ENCODE measurements around the gene KRT82.

DNA sequence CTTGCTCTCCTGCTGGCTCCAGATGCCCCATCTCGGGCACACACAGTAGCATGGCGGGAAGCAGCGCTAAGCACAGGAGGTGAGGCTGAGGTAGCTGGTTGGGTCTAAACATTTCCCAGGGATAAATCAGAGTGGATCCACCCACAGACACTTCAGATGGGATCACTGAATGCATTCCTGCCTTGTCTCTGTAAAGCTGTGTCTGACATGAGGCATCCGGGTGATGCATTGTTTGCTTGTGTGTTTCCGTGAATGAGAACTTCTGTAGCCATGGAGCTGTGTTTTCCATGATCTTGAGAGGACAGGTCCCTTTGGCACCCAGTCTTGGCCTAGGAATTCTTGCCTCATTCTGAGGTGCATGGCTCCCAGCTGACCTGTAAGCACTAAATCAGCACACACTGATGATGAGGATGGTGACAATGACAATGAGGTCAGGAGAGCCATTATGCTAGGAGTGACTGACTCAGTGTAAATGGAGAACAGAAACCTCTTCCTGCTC, 34.7 kb upstream of the KRT82 start:
- TF ChIP-seq POLR2AphosphoS5 (IDR thresholded peaks at IDR 0.05; ENCODE audit: low read depth, low read length) = no peak
- TF ChIP-seq, protein P1, sequence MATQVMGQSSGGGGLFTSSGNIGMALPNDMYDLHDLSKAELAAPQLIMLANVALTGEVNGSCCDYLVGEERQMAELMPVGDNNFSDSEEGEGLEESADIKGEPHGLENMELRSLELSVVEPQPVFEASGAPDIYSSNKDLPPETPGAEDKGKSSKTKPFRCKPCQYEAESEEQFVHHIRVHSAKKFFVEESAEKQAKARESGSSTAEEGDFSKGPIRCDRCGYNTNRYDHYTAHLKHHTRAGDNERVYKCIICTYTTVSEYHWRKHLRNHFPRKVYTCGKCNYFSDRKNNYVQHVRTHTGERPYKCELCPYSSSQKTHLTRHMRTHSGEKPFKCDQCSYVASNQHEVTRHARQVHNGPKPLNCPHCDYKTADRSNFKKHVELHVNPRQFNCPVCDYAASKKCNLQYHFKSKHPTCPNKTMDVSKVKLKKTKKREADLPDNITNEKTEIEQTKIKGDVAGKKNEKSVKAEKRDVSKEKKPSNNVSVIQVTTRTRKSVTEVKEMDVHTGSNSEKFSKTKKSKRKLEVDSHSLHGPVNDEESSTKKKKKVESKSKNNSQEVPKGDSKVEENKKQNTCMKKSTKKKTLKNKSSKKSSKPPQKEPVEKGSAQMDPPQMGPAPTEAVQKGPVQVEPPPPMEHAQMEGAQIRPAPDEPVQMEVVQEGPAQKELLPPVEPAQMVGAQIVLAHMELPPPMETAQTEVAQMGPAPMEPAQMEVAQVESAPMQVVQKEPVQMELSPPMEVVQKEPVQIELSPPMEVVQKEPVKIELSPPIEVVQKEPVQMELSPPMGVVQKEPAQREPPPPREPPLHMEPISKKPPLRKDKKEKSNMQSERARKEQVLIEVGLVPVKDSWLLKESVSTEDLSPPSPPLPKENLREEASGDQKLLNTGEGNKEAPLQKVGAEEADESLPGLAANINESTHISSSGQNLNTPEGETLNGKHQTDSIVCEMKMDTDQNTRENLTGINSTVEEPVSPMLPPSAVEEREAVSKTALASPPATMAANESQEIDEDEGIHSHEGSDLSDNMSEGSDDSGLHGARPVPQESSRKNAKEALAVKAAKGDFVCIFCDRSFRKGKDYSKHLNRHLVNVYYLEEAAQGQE (IDR thresholded peaks at IDR 0.05; ENCODE audit: insufficient read depth in 1 of 2, low read depth in 2 of 2, low read length in 2 of 2) = no peak
- TF ChIP-seq TAF1 (IDR thresholded peaks at IDR 0.05; ENCODE audit: borderline replicate concordance, insufficient read depth, low read length) = no peak
- no peak for TF ChIP-seq SIN3A (IDR thresholded peaks at IDR 0.05; ENCODE audit: borderline replicate concordance, insufficient read depth, low read length)
- TF ChIP-seq FOXP2 (optimal IDR thresholded peaks at IDR 0.05; ENCODE audit: borderline replicate concordance, extremely low read depth, extremely low read length, insufficient read depth) = no peak
